CD14-positive monocyte (primary cell): ENCODE data around the gene SHROOM3. TPM values are rescaled to one million over a fixed set of nuclear protein-coding genes. Genes with fewer than 3 reads are reported as not detected.

Experiments used
- DNase-seq, 3 donors: peaks; one replicate each; pipeline ENCODE4 v3.0.0-alpha.2; 2011 to 2022
- H2AFZ ChIP-seq: 2 replicates; pipeline ENCODE4 v1.6.0; 2012; ENCODE audit warnings: mild to moderate bottlenecking, low read depth, low read length, inconsistent platforms; ENCODE audit not compliant: insufficient read depth, poor library complexity, severe bottlenecking
- H3K27ac ChIP-seq, 2 donors: 1 replicate in 1 of 2; 2 replicates in 1 of 2; pipeline ENCODE4 v1.5.1; 2012 to 2013; ENCODE audit warnings: low read length in 2 of 2, control low read depth in 1 of 2, inconsistent platforms in 1 of 2, low read depth in 1 of 2, mild to moderate bottlenecking in 1 of 2
- H3K27me3 ChIP-seq, 2 donors: one replicate each; pipeline versions ENCODE4 v1.6.0 to v1.6.1; 2011 to 2013; ENCODE audit warnings: low read length in 2 of 2; ENCODE audit not compliant: control insufficient read depth in 2 of 2, insufficient read depth in 2 of 2
- H3K36me3 ChIP-seq, 2 donors: replicated peaks in 1 of 2; 1 replicate in 1 of 2; 2 replicates in 1 of 2; pipeline versions ENCODE4 v1.5.1 to v1.6.1; 2012 to 2013; ENCODE audit warnings: low read length in 2 of 2, control low read depth in 1 of 2, inconsistent platforms in 1 of 2, mild to moderate bottlenecking in 1 of 2; ENCODE audit not compliant: insufficient read depth in 2 of 2, control insufficient read depth in 1 of 2
- H3K4me1 ChIP-seq, 2 donors: 1 replicate in 1 of 2; 2 replicates in 1 of 2; pipeline versions ENCODE4 v1.5.1 to v1.6.1; 2012 to 2013; ENCODE audit warnings: low read length in 2 of 2, control low read depth in 1 of 2, inconsistent platforms in 1 of 2, mild to moderate bottlenecking in 1 of 2, moderate library complexity in 1 of 2; ENCODE audit not compliant: insufficient read depth in 2 of 2, control insufficient read depth in 1 of 2
- H3K4me2 ChIP-seq: replicated peaks from 2 replicates; pipeline ENCODE3; 2012; ENCODE audit warnings: low read length, moderate library complexity, mild to moderate bottlenecking; ENCODE audit not compliant: poor library complexity, severe bottlenecking; ENCODE audit errors: extremely low read depth
- H3K4me3 ChIP-seq, 3 experiments: fragments of 200-600 bp in 1 of 3; sonication (generic) in 1 of 3; replicated peaks in 1 of 3; 1 replicate in 2 of 3; 2 replicates in 1 of 3; pipeline ENCODE4 v1.5.1; 2011 to 2013; ENCODE audit warnings: low read length in 3 of 3, mild to moderate bottlenecking in 3 of 3, control low read depth in 2 of 3, low read depth in 2 of 3, inconsistent platforms in 1 of 3, moderate library complexity in 1 of 3
- H3K79me2 ChIP-seq: 2 replicates; pipeline ENCODE4 v1.6.0; 2012; ENCODE audit warnings: mild to moderate bottlenecking, control low read depth, inconsistent platforms, low read length, moderate library complexity; ENCODE audit not compliant: insufficient read depth
- H3K9ac ChIP-seq: 2 replicates; pipeline ENCODE4 v1.6.0; 2017; ENCODE audit warnings: low read length, mild to moderate bottlenecking; ENCODE audit not compliant: insufficient read depth, poor library complexity, severe bottlenecking
- H3K9me3 ChIP-seq, 2 donors: replicated peaks in 1 of 2; 1 replicate in 1 of 2; 2 replicates in 1 of 2; pipeline versions ENCODE4 v1.5.1 to v1.6.1; 2012 to 2013; ENCODE audit warnings: low read length in 2 of 2, control low read depth in 1 of 2; ENCODE audit not compliant: control insufficient read depth in 1 of 2, insufficient read depth in 1 of 2
- H4K20me1 ChIP-seq: 2 replicates; pipeline ENCODE4 v1.6.0; 2012; ENCODE audit warnings: mild to moderate bottlenecking, low read length, control low read depth, moderate library complexity; ENCODE audit not compliant: insufficient read depth
- H3K27ac Mint-ChIP-seq, 7 donors: one replicate each; pipeline ENCODE4 v1.8.0; 2020; ENCODE audit warnings: mild to moderate bottlenecking in 7 of 7, mixed read lengths in 7 of 7, moderate library complexity in 6 of 7, inconsistent platforms in 2 of 7
- H3K27me3 Mint-ChIP-seq, 3 donors: one replicate each; pipeline ENCODE4 v1.8.0; 2021 to 2022; ENCODE audit warnings: low read depth in 3 of 3, mild to moderate bottlenecking in 3 of 3, mixed read lengths in 3 of 3, moderate library complexity in 3 of 3, inconsistent platforms in 1 of 3
- H3K36me3 Mint-ChIP-seq, 2 donors: one replicate each; pipeline ENCODE4 v1.8.0; 2020; ENCODE audit warnings: mixed read lengths in 2 of 2, inconsistent platforms in 1 of 2, mild to moderate bottlenecking in 1 of 2
- H3K4me1 Mint-ChIP-seq: one replicate; pipeline ENCODE4 v1.8.0; 2020; ENCODE audit warnings: mild to moderate bottlenecking, mixed read lengths
- H3K4me3 Mint-ChIP-seq, 2 donors: one replicate each; pipeline ENCODE4 v1.8.0; 2020; ENCODE audit warnings: mild to moderate bottlenecking in 2 of 2, mixed read lengths in 2 of 2, moderate library complexity in 1 of 2
- H3K9me3 Mint-ChIP-seq, 7 donors: one replicate each; pipeline ENCODE4 v1.8.0; 2020 to 2022; ENCODE audit warnings: mixed read lengths in 7 of 7, mild to moderate bottlenecking in 6 of 7, moderate library complexity in 6 of 7, inconsistent platforms in 2 of 7
- WGBS: methylation state at CpG from one replicate; pipeline ENCODE4 v1.1.5; 2013; ENCODE audit warnings: missing lambda C conversion rate; ENCODE audit not compliant: insufficient coverage; 5-methylcytosine and 5-hydroxymethylcytosine counted together
- intact Hi-C, 2 donors: fragments of 100-400 bp; cut with micrococcal nuclease; formaldehyde crosslinking; loops; one replicate each; pipeline versions ENCODE4 v1.15.0 to v1.15.1; 2023
- polyA plus RNA-seq, 3 donors: library from polyadenylated mRNA; depleted of rRNA in 1 of 3; unstranded in 2 of 3; stranded (reverse) in 1 of 3; fragments of 300-500 nt in 2 of 3; fragments of >200 nt in 1 of 3; fragmentation: Illumina TruSeq in 2 of 3; gene quantifications; 1 replicate in 2 of 3; 2 replicates in 1 of 3; pipeline ENCODE4 v1.2.3, GENCODE V29; 2012 to 2021
- TF ChIP-seq, protein P1 (sequence below): fragments of 200-600 bp; IDR thresholded peaks from one replicate; pipeline ENCODE4 v1.8.0; 2022; ENCODE audit warnings: antibody characterized with exemption, mild to moderate bottlenecking

The SHROOM3 gene
- polyA plus RNA-seq, 3 donors = not detected

DNA sequence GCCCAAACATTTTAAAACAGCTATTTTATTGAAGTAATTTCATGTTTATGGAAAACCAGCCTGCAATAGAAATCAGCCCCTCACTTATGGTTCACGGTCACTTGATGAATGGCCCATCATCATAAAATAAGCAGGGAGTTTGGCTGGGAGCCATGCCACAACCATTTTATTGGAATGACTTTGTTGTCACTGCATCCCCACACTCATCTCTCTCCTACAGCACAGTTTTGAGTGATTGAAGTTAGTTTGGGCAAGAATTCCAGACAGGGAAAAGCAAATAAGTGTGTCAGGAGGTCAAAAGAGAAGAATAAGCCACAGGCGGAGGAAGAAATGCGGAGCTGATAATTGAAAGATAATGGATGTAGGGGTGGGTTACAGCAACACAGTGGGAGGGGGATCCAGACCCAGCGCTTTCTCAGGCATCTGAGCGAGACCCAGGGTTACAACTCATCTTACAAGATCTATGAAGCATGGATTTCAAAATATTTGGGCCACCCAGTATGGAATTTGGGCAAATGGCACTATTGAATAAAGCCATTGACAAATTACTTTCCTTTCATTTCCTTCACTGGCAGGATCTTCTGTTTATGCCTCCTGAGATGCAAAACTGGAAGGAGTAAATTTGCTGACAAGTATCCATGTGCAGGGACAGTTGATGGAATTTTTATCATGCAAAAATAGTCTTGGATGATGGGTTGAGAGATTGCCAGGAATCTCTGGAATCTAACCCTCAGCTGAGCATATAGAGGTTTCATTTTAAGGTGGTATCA lies 100.8 kb downstream of the SHROOM3 start:
- Mint-ChIP-seq H3K9me3 (no peaks in the 10 kb centered on the region), H3K4me3 (no peak overlapping the region), H3K36me3 (no peaks in the 10 kb centered on the region), H3K27me3 (peaks cover 0 to 2% (median 2%) of the 10 kb centered on the region in 3 donors), H3K27ac (no peak overlapping the region), H3K4me1 (no peaks in the 10 kb centered on the region)
- H4K20me1 ChIP-seq = no peaks in the 10 kb centered on the region
- 100% methylated on average over 2 of the region's 5 CpGs for WGBS
- no peak overlapping the region for H3K27ac ChIP-seq
- no peak overlapping the region for H3K9ac ChIP-seq
- no peaks in the 10 kb centered on the region for H3K36me3 ChIP-seq
- no peak for DNase-seq
- H3K27me3 ChIP-seq = no peaks in the 10 kb centered on the region
- no peaks in the 10 kb centered on the region for H3K4me1 ChIP-seq
- H3K79me2 ChIP-seq = no peaks in the 10 kb centered on the region
- H3K9me3 ChIP-seq = no peaks in the 10 kb centered on the region
- H3K4me3 ChIP-seq = no peak overlapping the region
- TF ChIP-seq, protein P1, sequence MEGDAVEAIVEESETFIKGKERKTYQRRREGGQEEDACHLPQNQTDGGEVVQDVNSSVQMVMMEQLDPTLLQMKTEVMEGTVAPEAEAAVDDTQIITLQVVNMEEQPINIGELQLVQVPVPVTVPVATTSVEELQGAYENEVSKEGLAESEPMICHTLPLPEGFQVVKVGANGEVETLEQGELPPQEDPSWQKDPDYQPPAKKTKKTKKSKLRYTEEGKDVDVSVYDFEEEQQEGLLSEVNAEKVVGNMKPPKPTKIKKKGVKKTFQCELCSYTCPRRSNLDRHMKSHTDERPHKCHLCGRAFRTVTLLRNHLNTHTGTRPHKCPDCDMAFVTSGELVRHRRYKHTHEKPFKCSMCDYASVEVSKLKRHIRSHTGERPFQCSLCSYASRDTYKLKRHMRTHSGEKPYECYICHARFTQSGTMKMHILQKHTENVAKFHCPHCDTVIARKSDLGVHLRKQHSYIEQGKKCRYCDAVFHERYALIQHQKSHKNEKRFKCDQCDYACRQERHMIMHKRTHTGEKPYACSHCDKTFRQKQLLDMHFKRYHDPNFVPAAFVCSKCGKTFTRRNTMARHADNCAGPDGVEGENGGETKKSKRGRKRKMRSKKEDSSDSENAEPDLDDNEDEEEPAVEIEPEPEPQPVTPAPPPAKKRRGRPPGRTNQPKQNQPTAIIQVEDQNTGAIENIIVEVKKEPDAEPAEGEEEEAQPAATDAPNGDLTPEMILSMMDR = no peak
- intact Hi-C loops = no loop called here
- H3K4me2 ChIP-seq = no peak overlapping the region
- no peak overlapping the region for H2AFZ ChIP-seq

DNA sequence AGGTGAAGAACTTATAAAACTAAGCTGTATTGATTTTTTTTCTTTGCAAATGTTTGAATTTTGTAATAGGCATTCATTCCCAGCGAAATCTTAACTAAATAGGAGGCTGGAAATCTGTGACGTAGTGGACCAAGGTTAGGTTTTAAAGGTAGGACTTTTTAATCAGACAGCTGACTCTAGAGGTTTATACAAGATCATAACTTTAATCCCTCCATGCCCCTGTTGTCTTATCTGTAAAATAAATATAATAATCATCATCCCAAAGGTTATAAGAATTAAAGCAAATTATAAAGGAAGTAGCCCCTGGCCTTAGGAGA lies 101.3 kb downstream of the SHROOM3 start:
- H3K27ac Mint-ChIP-seq = no peak overlapping the region
- peaks cover 0 to 2% (median 2%) of the 10 kb centered on the region in 3 donors for H3K27me3 Mint-ChIP-seq
- intact Hi-C loops = no loop called here
- no peaks in the 10 kb centered on the region for H3K27me3 ChIP-seq
- no peak overlapping the region for H2AFZ ChIP-seq
- TF ChIP-seq, protein P1 = no peak
- no peak overlapping the region for H3K27ac ChIP-seq
- no peaks in the 10 kb centered on the region for H4K20me1 ChIP-seq
- H3K9ac ChIP-seq = no peak overlapping the region
- H3K36me3 Mint-ChIP-seq = no peaks in the 10 kb centered on the region
- no CpG with 5 or more reads among the region's 2 CpGs for WGBS
- no peaks in the 10 kb centered on the region for H3K4me1 Mint-ChIP-seq
- H3K9me3 ChIP-seq = no peaks in the 10 kb centered on the region
- H3K4me2 ChIP-seq = no peak overlapping the region
- no peak for DNase-seq
- H3K4me3 Mint-ChIP-seq = no peak overlapping the region
- no peaks in the 10 kb centered on the region for H3K4me1 ChIP-seq
- no peaks in the 10 kb centered on the region for H3K79me2 ChIP-seq
- no peak overlapping the region for H3K4me3 ChIP-seq
- no peaks in the 10 kb centered on the region for H3K36me3 ChIP-seq
- no peaks in the 10 kb centered on the region for H3K9me3 Mint-ChIP-seq
